Lower lobe of right lung (tissue), 2 donors: ENCODE results near the gene MNX1. TPM values are rescaled to one million over a fixed set of nuclear protein-coding genes. Genes with fewer than 3 reads are reported as not detected.

ENCODE experiments used
- ATAC-seq, 2 donors: fragments of 200-7000 bp; cut with Tn5 transposase; one replicate each; pipeline ENCODE4 v1.9.1; 2020 to 2022; ENCODE audit warnings: mild to moderate bottlenecking in 2 of 2, moderate library complexity in 2 of 2
- DNase-seq: peaks from one replicate; pipeline ENCODE4 v3.0.0-alpha.2; 2020
- H3K27ac ChIP-seq: fragments of 200-600 bp; one replicate; pipeline ENCODE4 v1.8.0; 2022
- H3K27me3 ChIP-seq: fragments of 200-600 bp; one replicate; pipeline ENCODE4 v1.8.0; 2022; ENCODE audit warnings: low read depth
- H3K36me3 ChIP-seq: fragments of 200-600 bp; one replicate; pipeline ENCODE4 v1.8.0; 2022; ENCODE audit warnings: mild to moderate bottlenecking
- H3K4me1 ChIP-seq: fragments of 200-600 bp; one replicate; pipeline ENCODE4 v1.8.0; 2022
- H3K4me3 ChIP-seq: fragments of 200-600 bp; one replicate; pipeline ENCODE4 v1.8.0; 2022; ENCODE audit warnings: mild to moderate bottlenecking
- H3K9me3 ChIP-seq: fragments of 200-600 bp; one replicate; pipeline ENCODE4 v1.8.0; 2022
- CTCF ChIP-seq: fragments of 200-600 bp; IDR thresholded peaks from one replicate; pipeline ENCODE4 v1.8.0; 2022; ENCODE audit warnings: antibody characterized with exemption, mild to moderate bottlenecking
- intact Hi-C: fragments of 100-400 bp; cut with DNase I; formaldehyde crosslinking; loops from one replicate; pipeline ENCODE4 v1.11.0; 2022
- total RNA-seq: library from RNA; stranded (reverse); fragmentation: NEBNext Ultra II Directional; extraction: Animal tissue kit (Norgen Biotek cat#: 25700); gene quantifications from one replicate; pipeline ENCODE4 v1.2.1, GENCODE V29; 2021
- donor health status: DM: no; HTN: yes; CAD: no; lungs with severe emphysema.

MNX1 gene
- total RNA-seq, 1 donor from 2014 or later = 0.74 TPM

GRCh38 chr7:157056246-157056645 lies 45.8 kb upstream of the MNX1 start:
- intact Hi-C loops = no loop called here
- no peak for DNase-seq

GRCh38 chr7:157054927-157055326 lies 44.5 kb upstream of the MNX1 start:
- no peaks in the 10 kb centered on the region for H3K4me1 ChIP-seq
- ATAC-seq (no peak), DNase-seq (no peak)
- TF ChIP-seq CTCF = no peak
- no peaks in the 10 kb centered on the region for H3K9me3 ChIP-seq
- intact Hi-C loops = no loop called here
- H3K4me3 ChIP-seq = no peak overlapping the region
- H3K36me3 ChIP-seq = no peaks in the 10 kb centered on the region
- H3K27me3 ChIP-seq = peaks cover 21% of the 10 kb centered on the region
- no peak overlapping the region for H3K27ac ChIP-seq

More at GRCh38 chr7:157056246-157056645, 45.8 kb upstream of the MNX1 start:
- Histone ChIP-seq H3K9me3 (no peaks in the 10 kb centered on the region), H3K4me3 (no peak overlapping the region), H3K4me1 (no peaks in the 10 kb centered on the region), H3K27me3 (peaks cover 8% of the 10 kb centered on the region), H3K27ac (no peak overlapping the region), H3K36me3 (no peaks in the 10 kb centered on the region)
- ATAC-seq = no peak
- TF ChIP-seq CTCF = no peak

- Histone ChIP-seq H3K27me3 (peaks cover 25% of the 10 kb centered on the region), H3K9me3 (no peaks in the 10 kb centered on the region), H3K4me1 (no peaks in the 10 kb centered on the region), H3K27ac (no peak overlapping the region), H3K4me3 (no peak overlapping the region), H3K36me3 (no peaks in the 10 kb centered on the region)
- TF ChIP-seq CTCF = no peak
- ATAC-seq = no peak
- intact Hi-C loops = no loop called here
- no peak for DNase-seq
These were observed 42.7 kb upstream of the MNX1 start for GRCh38 chr7:157053118-157053517.

- H3K4me3 ChIP-seq = no peak overlapping the region
- intact Hi-C loops = no loop called here
- no peak for TF ChIP-seq CTCF
- no peaks in the 10 kb centered on the region for H3K9me3 ChIP-seq
- no peaks in the 10 kb centered on the region for H3K36me3 ChIP-seq
- H3K27me3 ChIP-seq = peaks cover 24% of the 10 kb centered on the region
- H3K27ac ChIP-seq = no peak overlapping the region
- no peak for ATAC-seq
- no peak for DNase-seq
- H3K4me1 ChIP-seq = no peaks in the 10 kb centered on the region
These were observed 36.7 kb upstream of the MNX1 start for GRCh38 chr7:157047148-157047547.

GRCh38 chr7:157046681-157047080 lies 36.2 kb upstream of the MNX1 start:
- Histone ChIP-seq H3K36me3 (no peaks in the 10 kb centered on the region), H3K27me3 (peaks cover 24% of the 10 kb centered on the region), H3K9me3 (no peaks in the 10 kb centered on the region), H3K27ac (no peak overlapping the region), H3K4me1 (no peaks in the 10 kb centered on the region), H3K4me3 (no peak overlapping the region)
- DNase-seq = no peak
- TF ChIP-seq CTCF = no peak
- ATAC-seq = no peak
- intact Hi-C loops = no loop called here
